GM18909 (cell line): Measurements from ENCODE around the gene RPS17.
"Not testable (repeated sequence)": the region's sequence is repeated elsewhere in the genome, so short reads cannot be mapped to it uniquely, and the experiment has no call there.

Experiments
- ATAC-seq: cut with Tn5 transposase; IDR thresholded peaks from one replicate; pipeline ENCODE4 v1.9.1; 2021; ENCODE audit warnings: mild to moderate bottlenecking; ENCODE audit not compliant: unreplicated experiment, poor library complexity

Gene RPS17

DNA sequence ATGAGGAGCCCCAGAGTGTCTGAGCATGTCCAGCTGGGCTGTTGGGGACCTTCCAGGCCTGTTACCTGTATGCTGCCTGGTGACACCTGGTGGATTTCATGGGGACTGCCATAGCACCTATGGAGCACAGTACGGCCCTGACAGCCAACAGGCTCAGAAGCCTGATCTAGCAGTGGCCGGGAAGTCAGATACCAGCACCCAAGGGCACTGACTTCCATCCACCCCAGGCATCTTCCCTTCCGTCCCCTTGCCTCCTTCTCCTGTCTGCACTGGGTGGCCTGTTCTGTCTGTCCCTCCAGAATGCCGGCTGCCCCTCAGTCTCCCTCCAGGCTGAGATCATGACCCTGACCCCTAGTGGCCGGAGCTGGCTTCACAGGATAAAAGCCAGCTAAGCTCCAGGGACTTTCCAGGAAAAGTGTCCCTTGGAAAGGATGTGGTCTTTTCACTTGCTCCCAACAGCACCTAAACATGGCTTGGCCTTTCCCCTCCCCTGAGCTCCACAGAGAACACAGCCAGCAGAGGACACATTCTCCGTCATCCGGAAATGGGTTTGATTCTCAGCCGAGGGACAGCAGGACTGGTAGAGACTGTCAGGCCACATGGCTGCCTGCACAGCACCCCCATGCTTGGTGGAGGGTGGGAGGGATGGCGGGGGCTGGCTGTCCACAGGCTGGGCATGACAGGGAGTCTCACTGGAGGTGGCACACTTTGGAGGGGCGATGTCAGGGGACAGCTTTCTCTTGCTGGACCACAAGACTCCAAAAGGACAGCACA lies 9.5 kb downstream of the RPS17 start:
- peak; percentile 89 for ATAC-seq

- no peak for ATAC-seq
Measured at GRCh38 chr15:82530006-82530405, 10.3 kb downstream of the RPS17 start.

DNA sequence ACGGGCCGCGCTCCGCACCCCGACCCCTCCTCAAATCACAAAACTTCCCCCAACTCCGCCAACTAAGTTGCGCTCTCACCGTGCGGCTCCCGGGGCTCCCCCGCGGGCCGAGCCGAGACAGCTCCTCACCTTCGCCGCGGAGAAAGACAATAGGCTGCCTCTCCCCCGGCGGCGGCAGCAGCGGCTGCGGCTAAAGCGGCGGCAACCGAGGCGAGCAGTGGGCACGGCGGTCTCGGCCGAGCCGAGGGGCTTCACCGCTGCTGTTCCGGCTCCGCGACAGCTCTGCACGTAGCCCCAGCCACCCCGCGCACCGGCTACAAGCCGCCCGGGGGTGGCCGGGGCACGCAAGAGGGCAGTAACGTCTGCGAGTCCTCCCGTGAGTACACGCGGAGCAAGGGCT lies 26.7 kb downstream of the RPS17 start:
- ATAC-seq: not testable (repeated sequence)

GRCh38 chr15:82507693-82508092 lies 32.6 kb downstream of the RPS17 start:
- not testable (repeated sequence) for ATAC-seq

GRCh38 chr15:82507087-82507486 lies 33.2 kb downstream of the RPS17 start:
- ATAC-seq: not testable (repeated sequence)

GRCh38 chr15:82505842-82506241 lies 34.4 kb downstream of the RPS17 start:
- ATAC-seq: not testable (repeated sequence)

DNA sequence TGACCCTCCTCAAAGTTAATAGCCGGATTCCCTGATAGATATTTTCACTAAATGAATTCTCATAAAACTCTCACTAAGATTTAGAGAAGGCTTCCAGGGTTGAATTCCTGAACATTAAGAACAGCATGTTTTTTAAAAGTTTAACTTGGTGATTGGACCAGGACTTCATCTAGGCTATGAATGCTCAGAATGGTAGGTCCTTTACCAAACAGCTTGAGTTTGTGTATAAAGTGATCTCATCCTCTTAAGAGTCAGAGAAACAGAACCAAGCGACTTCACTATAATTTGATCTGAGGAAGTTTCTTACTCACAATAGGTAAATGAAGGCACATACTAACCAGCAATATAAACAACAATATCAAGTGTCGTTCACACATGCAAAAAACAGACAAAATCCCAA lies 36.2 kb downstream of the RPS17 start:
- ATAC-seq: not testable (repeated sequence)

DNA sequence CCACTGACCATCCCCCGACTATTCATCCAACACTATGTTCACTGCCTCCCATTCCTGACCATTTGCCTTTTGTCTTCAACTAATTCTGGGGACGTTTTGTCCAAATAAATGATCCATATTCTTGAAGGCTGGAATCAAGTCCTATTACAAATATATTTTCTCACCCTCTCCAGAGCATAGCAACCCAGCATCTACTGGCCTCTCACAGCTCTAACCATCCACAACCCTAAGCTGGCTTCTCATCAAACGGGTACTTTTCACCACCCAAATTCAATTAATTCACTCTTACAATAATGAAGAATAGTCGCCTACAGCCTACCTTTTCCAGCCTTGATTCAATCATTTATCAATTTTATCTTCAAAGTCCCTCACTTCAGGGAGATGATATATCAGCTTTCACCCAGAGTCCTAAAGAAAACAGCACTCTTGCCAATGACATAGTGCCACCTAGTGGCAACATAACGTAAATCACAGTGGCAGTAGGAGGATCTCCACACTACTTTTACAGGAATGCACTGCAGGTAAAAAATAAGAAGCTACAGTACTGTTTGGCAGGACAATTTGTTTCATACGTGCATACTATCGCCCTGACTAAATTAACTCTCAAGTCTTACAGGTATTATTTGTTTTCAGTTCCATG lies 37.4 kb downstream of the RPS17 start:
- ATAC-seq: peak; percentile 88

DNA sequence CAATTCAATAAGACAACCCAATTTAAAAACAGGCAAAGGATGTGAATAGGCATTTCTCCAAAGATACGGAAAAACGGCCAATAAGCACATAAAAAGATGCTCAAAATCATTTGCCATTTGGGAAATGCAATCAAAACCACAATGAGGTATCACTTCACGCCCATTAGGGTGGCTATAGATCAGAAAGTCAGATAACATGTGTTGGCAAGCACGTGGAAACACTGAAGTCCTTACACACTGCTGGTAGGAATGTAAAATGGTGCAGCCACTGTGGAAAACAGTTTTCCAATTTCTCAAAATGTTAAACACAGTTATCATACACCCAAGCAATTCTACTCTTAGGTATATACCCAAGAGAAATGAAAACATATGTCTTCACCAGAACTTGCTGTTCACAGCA lies 39.5 kb downstream of the RPS17 start:
- ATAC-seq: not testable (repeated sequence)

DNA sequence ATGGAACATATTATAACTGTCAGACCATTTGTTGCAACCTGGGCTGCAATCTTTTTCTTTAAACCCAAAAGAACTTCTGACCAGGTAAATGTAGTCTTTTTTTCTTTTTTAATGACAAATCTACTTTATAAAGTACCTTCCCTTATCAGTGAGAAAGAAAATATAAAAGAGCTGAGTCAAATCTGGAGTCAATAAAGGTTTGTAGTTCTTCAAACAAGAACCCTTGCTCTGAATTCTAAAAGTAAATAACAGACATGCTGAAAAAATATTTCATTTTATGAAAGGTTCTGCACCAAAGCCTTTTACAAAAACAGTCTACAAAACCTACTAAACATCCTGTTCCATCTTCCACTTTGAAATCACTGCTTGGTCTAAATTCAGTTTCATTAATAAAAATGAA lies 42.3 kb downstream of the RPS17 start:
- ATAC-seq: not testable (repeated sequence)

DNA sequence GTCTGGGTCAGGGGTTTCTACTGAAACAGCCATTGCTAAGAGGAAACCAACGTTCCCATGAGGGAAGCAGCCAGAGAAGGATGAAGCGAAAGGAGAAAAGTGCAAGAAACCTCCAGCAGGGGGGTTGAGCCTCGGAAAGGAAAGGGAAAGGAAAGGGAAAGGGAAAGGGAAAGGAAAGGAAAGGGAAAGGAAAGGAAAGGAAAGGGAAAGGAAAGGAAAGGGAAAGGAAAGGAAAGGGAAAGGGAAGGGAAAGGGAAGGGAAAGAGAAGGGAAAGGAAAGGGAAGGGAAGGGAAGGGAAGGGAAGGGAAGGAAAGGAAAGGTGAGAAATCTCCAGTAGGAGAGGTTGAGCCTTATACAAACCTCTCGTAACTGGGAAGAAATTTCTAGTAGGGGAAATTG lies 52.0 kb downstream of the RPS17 start:
- ATAC-seq: not testable (repeated sequence)

GRCh38 chr15:82487045-82487444 lies 53.2 kb downstream of the RPS17 start:
- ATAC-seq: not testable (repeated sequence)
